ENCODE measurements around the gene GABRA5.
"Not testable (repeated sequence)": the region's sequence is repeated elsewhere in the genome, so short reads cannot be mapped to it uniquely, and the experiment has no call there.

The GABRA5 gene

DNA sequence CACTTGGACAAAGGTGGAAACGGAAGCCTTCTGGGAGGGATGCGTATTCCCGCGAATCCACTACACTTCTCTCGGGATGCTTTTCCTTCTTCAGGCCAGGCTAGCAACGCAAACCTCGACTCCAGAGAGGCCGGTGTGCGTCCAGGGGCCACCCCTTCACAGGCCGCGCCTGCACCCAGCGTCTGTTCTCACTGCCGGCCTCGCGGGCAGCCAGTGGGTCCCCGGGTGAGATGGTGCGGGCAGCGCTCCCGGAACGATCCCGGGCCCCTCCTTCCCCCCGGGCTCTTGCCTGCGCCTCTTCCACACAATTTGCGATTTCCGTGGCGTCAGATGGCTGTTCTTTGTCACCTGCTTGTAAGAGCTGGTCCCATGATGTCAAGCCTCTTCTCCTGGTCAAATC is 27.3 kb downstream of the GABRA5 start:
- Histone ChIP-seq H3K9ac (ENCODE audit: low read length) (no peak overlapping the region), H3K27me3 (ENCODE audit: control insufficient read depth, insufficient read depth, low read length) (no peaks in the 10 kb centered on the region), H3K4me3 (ENCODE audit: low read length) (no peak overlapping the region), H3K36me3 (ENCODE audit: control insufficient read depth, insufficient read depth, low read length) (no peaks in the 10 kb centered on the region), H3K27ac (ENCODE audit: low read depth, low read length) (no peak overlapping the region), H3K4me1 (ENCODE audit: control insufficient read depth, insufficient read depth, low read length) (no peaks in the 10 kb centered on the region)

DNA sequence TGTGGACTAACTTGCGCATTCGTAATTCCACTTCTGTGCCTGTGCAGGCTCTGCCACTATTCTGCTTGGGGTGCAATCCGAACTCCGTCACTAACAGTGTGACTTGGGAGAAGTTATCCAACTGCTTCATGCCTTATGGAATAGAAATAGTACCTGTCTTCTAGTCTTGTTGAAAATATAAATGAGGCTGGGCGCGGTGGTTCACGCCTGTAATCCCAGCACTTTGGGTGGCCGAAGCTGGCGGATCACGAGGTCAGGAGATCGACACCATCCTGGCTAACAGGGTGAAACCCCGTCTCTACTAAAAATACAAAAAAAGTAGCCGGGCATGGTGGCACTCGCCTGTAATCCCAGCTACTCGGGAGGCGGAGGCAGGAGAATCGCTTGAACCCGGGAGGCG is 28.5 kb downstream of the GABRA5 start:
- not testable (repeated sequence) for H3K4me3 ChIP-seq (ENCODE audit: low read length); H3K4me1 ChIP-seq (ENCODE audit: control insufficient read depth, insufficient read depth, low read length); H3K9ac ChIP-seq (ENCODE audit: low read length); H3K27me3 ChIP-seq (ENCODE audit: control insufficient read depth, insufficient read depth, low read length); H3K36me3 ChIP-seq (ENCODE audit: control insufficient read depth, insufficient read depth, low read length); H3K27ac ChIP-seq (ENCODE audit: low read depth, low read length)

DNA sequence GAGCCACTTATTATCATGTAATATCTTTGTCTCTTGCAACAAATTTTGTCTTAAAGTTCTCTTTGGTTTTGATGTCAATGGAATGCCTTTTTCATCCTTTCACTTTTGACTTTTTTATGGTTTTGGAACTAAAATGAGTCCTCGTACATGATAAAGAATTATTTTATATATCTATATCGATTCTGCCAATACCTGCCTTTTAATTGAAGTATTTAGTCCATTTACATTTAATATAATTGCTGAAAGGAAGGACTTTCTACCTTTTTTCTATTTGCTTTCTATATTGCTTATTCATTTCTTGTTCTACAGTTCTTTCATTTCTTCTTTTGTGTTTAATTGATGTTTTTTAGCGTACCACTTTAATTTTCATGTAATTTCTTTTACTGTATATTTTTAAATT is 32.8 kb downstream of the GABRA5 start:
- Histone ChIP-seq H3K9ac (ENCODE audit: low read length) (no peak overlapping the region), H3K27me3 (ENCODE audit: control insufficient read depth, insufficient read depth, low read length) (no peaks in the 10 kb centered on the region), H3K27ac (ENCODE audit: low read depth, low read length) (no peak overlapping the region)

DNA sequence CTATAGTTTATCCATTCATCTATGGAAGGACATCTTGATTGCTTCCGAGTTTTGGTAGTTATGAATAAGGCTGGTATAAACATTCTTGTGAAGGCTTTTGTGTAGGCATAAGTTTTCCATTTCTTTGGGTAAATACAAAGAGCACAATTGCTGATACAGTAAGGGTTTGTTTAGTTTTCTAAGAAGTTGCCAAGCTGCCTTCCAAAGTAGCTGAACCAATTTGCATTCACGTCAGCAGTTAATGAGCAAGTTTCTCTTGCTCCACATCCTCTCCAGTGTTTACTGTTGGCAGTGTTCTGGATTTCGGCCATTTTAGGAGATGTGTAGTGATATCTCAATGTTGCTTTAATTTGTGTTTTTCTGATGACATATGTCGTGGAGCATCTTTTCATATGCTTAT is 34.2 kb downstream of the GABRA5 start:
- Histone ChIP-seq H3K27ac (ENCODE audit: low read depth, low read length) (no peak overlapping the region), H3K4me1 (ENCODE audit: control insufficient read depth, insufficient read depth, low read length) (no peaks in the 10 kb centered on the region)

More for the DNA sequence above, 32.8 kb downstream of the GABRA5 start:
- Histone ChIP-seq H3K4me3 (ENCODE audit: low read length) (no peak overlapping the region), H3K36me3 (ENCODE audit: control insufficient read depth, insufficient read depth, low read length) (no peaks in the 10 kb centered on the region), H3K4me1 (ENCODE audit: control insufficient read depth, insufficient read depth, low read length) (no peaks in the 10 kb centered on the region)

DNA sequence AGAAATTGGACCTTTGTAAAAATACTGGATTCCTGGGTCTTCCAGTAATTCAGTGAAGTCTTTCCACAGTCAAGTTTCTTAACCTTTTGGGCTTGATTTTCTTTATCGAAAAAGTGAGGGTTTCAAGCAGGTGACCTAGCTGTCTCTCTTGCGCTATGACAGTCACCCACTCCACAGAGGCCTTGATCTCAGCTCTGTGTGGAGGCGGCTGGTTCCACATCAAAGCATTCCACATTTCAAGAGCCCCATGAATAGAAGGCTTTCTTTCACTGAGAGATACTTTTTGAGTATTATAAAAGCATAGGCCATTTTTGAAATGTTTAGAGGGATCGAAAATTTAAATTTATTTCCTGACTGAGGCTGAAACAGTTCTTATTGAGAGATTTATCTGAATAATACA is 43.9 kb downstream of the GABRA5 start:
- Histone ChIP-seq H3K9ac (ENCODE audit: low read length) (no peak overlapping the region), H3K27me3 (ENCODE audit: control insufficient read depth, insufficient read depth, low read length) (no peaks in the 10 kb centered on the region), H3K27ac (ENCODE audit: low read depth, low read length) (no peak overlapping the region), H3K4me1 (ENCODE audit: control insufficient read depth, insufficient read depth, low read length) (no peaks in the 10 kb centered on the region), H3K4me3 (ENCODE audit: low read length) (no peak overlapping the region), H3K36me3 (ENCODE audit: control insufficient read depth, insufficient read depth, low read length) (no peaks in the 10 kb centered on the region)

More for the DNA sequence above, 34.2 kb downstream of the GABRA5 start:
- Histone ChIP-seq H3K4me3 (ENCODE audit: low read length) (no peak overlapping the region), H3K36me3 (ENCODE audit: control insufficient read depth, insufficient read depth, low read length) (no peaks in the 10 kb centered on the region), H3K27me3 (ENCODE audit: control insufficient read depth, insufficient read depth, low read length) (no peaks in the 10 kb centered on the region), H3K9ac (ENCODE audit: low read length) (no peak overlapping the region)

DNA sequence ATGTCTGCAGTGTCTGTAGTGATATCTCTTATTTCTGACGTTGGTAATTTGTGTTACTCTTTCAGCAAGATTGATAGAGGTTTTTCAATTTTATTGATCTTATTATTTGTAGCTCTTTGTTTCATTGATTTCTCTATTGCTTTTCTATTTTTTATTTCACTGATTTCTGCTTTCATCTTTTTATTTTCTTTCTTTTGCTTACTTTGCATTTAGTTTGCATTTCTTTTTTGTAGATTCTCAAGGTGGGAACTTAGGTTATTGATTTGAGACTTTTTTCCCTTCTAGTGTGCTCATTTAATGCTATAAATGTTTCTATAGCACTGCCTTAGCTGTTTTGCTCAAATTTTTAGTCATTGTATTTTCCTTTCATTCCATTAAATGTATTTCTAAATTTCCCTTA is 54.6 kb downstream of the GABRA5 start:
- Histone ChIP-seq H3K4me3 (ENCODE audit: low read length) (no peak overlapping the region), H3K27me3 (ENCODE audit: control insufficient read depth, insufficient read depth, low read length) (no peaks in the 10 kb centered on the region), H3K27ac (ENCODE audit: low read depth, low read length) (no peak overlapping the region), H3K36me3 (ENCODE audit: control insufficient read depth, insufficient read depth, low read length) (no peaks in the 10 kb centered on the region), H3K4me1 (ENCODE audit: control insufficient read depth, insufficient read depth, low read length) (no peaks in the 10 kb centered on the region), H3K9ac (ENCODE audit: low read length) (no peak overlapping the region)

DNA sequence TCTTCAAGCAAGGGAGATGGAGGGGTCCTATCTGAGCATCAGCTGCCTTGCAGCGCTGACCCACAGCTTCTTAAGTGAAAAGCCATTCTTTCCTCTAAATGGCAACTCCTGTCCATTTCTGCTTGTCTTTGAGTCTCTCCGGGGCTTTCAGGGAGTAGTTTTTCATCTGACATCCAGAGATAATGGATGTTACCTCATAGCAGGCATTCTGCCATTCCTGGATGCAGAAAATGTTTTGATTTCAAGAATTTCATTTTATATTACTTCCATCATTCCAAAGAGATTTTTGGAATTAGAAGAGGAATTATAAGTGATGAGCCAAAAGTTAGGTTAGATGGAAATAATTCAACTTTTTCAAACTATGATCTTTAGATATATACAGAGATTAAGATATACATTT is 59.2 kb downstream of the GABRA5 start:
- Histone ChIP-seq H3K9ac (ENCODE audit: low read length) (no peak overlapping the region), H3K27me3 (ENCODE audit: control insufficient read depth, insufficient read depth, low read length) (no peaks in the 10 kb centered on the region), H3K4me3 (ENCODE audit: low read length) (no peak overlapping the region), H3K4me1 (ENCODE audit: control insufficient read depth, insufficient read depth, low read length) (no peaks in the 10 kb centered on the region), H3K27ac (ENCODE audit: low read depth, low read length) (no peak overlapping the region), H3K36me3 (ENCODE audit: control insufficient read depth, insufficient read depth, low read length) (no peaks in the 10 kb centered on the region)

DNA sequence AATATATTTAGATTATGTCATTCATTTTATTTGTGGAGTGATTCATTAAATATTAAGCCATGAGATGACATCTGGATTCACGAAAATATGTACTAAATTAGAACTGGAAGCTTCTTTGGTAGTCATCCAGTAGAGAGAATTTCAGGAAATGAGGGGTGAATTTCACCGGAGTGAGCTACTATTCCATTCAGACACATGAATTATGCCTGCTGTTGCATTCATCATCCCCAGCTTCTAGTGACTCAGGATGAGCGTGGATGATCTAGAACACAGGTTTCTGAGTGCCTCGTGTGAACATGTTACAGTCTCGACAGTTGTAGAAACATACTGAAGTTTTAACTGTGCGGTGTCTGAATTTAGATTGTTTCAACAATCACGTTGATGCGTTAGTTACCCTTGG is 61.2 kb downstream of the GABRA5 start:
- no peaks in the 10 kb centered on the region for H3K27me3 ChIP-seq (ENCODE audit: control insufficient read depth, insufficient read depth, low read length)
- H3K4me1 ChIP-seq (ENCODE audit: control insufficient read depth, insufficient read depth, low read length) = no peaks in the 10 kb centered on the region
- no peak overlapping the region for H3K27ac ChIP-seq (ENCODE audit: low read depth, low read length)
- H3K36me3 ChIP-seq (ENCODE audit: control insufficient read depth, insufficient read depth, low read length) = no peaks in the 10 kb centered on the region
- H3K4me3 ChIP-seq (ENCODE audit: low read length) = no peak overlapping the region
- no peak overlapping the region for H3K9ac ChIP-seq (ENCODE audit: low read length)

DNA sequence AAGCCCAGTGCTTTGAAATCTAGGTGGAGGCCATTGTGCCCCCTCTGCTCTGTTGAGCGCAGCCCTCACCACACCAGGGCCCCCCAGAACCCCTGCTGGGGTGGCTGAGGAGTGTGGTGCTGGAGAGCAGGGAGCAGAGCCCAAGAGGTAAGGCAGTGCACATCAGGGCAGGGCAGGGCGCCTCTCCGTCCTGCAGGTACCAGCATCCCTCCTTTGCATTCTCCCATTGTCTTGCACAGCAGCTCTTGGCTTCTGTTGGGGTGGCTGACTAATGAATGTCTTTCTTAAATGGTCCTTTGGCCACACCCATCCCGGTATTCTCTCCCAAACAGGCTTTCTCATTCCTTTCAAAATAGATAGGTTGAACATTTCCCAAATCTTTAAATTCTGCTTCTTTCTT is 62.7 kb downstream of the GABRA5 start:
- H3K36me3 ChIP-seq (ENCODE audit: control insufficient read depth, insufficient read depth, low read length) = no peaks in the 10 kb centered on the region
- H3K27me3 ChIP-seq (ENCODE audit: control insufficient read depth, insufficient read depth, low read length) = no peaks in the 10 kb centered on the region
- H3K4me3 ChIP-seq (ENCODE audit: low read length) = no peak overlapping the region

DNA sequence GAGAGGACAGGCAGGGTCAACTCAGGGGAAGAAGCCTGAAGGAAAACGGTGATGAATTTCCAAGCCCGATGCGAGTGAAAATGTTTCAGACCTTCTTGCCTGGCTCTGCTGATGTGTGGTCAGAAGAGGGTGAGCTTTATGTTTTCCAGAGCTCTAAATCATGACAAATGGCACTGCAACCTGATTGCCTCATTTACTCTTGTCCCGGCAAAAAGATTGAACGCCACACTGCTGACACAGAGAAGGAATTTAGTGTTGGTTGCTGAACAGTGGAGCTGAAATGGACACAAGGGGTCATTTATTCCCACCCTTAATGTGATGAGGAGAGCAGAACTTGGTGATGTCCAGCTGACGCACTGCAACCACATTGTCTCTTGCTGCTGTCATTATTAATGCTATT is 68.0 kb downstream of the GABRA5 start:
- Histone ChIP-seq H3K9ac (ENCODE audit: low read length) (no peak overlapping the region), H3K27ac (ENCODE audit: low read depth, low read length) (no peak overlapping the region), H3K4me1 (ENCODE audit: control insufficient read depth, insufficient read depth, low read length) (no peaks in the 10 kb centered on the region), H3K36me3 (ENCODE audit: control insufficient read depth, insufficient read depth, low read length) (no peaks in the 10 kb centered on the region), H3K4me3 (ENCODE audit: low read length) (no peak overlapping the region), H3K27me3 (ENCODE audit: control insufficient read depth, insufficient read depth, low read length) (no peaks in the 10 kb centered on the region)

More for the DNA sequence above, 62.7 kb downstream of the GABRA5 start:
- H3K9ac ChIP-seq (ENCODE audit: low read length) = no peak overlapping the region
- H3K27ac ChIP-seq (ENCODE audit: low read depth, low read length) = no peak overlapping the region
- no peaks in the 10 kb centered on the region for H3K4me1 ChIP-seq (ENCODE audit: control insufficient read depth, insufficient read depth, low read length)

DNA sequence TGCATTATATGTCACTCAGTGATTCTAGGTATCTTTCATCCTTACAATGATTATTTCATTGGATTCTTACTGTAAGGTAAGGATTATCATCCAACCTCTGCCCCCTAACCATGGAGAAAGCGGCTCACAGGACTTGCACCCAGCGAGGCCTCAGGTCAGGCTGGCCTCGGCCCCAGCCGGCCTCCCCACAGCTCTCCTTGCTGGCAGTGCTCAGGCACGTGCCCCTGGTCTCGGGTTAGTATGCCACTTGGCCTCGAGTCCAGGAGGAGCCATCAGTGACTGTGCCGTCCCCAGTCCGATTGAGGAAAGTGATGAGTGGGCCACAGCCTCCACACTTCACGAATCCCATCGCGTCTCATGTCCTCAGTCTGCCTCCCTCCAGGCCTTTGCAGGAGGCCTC is 68.5 kb downstream of the GABRA5 start:
- H3K36me3 ChIP-seq (ENCODE audit: control insufficient read depth, insufficient read depth, low read length) = no peaks in the 10 kb centered on the region
- H3K4me3 ChIP-seq (ENCODE audit: low read length) = no peak overlapping the region
- H3K27ac ChIP-seq (ENCODE audit: low read depth, low read length) = no peak overlapping the region
- no peak overlapping the region for H3K9ac ChIP-seq (ENCODE audit: low read length)
- H3K4me1 ChIP-seq (ENCODE audit: control insufficient read depth, insufficient read depth, low read length) = no peaks in the 10 kb centered on the region
- H3K27me3 ChIP-seq (ENCODE audit: control insufficient read depth, insufficient read depth, low read length) = no peaks in the 10 kb centered on the region

DNA sequence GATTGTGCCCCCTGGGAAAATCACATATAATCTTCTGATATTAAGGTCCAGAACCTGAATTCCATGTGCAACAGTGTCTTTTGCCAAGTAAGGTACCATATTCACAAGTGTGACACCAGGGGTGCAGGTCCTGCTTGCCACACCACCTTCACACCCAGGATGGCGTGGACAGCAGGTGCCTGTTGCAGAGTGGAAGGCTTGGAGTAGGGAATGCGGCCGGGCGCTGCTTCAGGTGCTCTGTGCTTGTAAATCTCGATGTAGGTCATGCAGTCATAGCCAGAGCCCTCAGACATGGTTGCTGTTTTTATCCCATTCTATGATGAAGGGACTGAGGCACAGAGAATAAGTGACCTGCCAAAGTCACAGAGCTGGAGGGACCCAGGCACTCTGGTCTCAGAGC is 69.6 kb downstream of the GABRA5 start:
- no peaks in the 10 kb centered on the region for H3K36me3 ChIP-seq (ENCODE audit: control insufficient read depth, insufficient read depth, low read length)
- no peak overlapping the region for H3K27ac ChIP-seq (ENCODE audit: low read depth, low read length)
- H3K27me3 ChIP-seq (ENCODE audit: control insufficient read depth, insufficient read depth, low read length) = no peaks in the 10 kb centered on the region
- no peak overlapping the region for H3K4me3 ChIP-seq (ENCODE audit: low read length)
- no peak overlapping the region for H3K9ac ChIP-seq (ENCODE audit: low read length)
- no peaks in the 10 kb centered on the region for H3K4me1 ChIP-seq (ENCODE audit: control insufficient read depth, insufficient read depth, low read length)

DNA sequence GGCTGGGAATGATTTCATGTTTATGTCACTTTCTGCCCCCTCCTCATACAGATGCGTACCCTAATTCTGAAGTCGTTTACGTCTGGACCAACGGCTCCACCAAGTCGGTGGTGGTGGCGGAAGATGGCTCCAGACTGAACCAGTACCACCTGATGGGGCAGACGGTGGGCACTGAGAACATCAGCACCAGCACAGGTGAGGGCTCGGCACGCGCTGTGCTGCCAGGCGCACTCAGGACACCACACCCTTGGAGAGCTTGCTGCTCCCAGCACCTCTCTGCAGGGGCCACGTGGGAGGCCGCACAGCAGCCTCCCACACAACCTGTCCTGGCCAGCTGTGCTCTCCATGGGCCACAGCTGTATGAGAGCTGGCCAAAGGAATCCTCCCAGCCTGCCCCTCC is 70.3 kb downstream of the GABRA5 start:
- H3K36me3 ChIP-seq (ENCODE audit: control insufficient read depth, insufficient read depth, low read length) = no peaks in the 10 kb centered on the region
- H3K27ac ChIP-seq (ENCODE audit: low read depth, low read length) = no peak overlapping the region
- H3K4me3 ChIP-seq (ENCODE audit: low read length) = no peak overlapping the region
- no peaks in the 10 kb centered on the region for H3K4me1 ChIP-seq (ENCODE audit: control insufficient read depth, insufficient read depth, low read length)
- H3K9ac ChIP-seq (ENCODE audit: low read length) = no peak overlapping the region
- H3K27me3 ChIP-seq (ENCODE audit: control insufficient read depth, insufficient read depth, low read length) = no peaks in the 10 kb centered on the region

DNA sequence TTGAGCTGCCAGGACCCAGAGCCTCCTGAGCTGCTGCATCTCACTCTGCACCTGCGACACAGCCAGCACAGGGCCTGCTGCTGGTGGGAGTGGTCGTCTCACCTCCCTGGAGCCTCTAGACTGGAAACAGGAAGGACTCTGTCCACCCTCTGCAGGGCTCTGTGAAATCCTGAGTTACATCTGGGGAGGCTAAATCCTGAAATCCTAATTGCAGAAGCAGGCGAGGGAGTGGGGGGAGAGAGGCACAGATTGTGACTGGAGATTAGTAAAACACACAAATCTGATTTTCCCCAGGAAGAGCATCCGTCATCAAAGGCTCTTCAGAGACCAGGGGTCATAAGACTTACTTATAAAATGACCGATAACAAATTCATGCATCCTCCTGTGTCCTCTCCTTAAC is 72.5 kb downstream of the GABRA5 start:
- Histone ChIP-seq H3K36me3 (ENCODE audit: control insufficient read depth, insufficient read depth, low read length) (no peaks in the 10 kb centered on the region), H3K4me3 (ENCODE audit: low read length) (no peak overlapping the region), H3K9ac (ENCODE audit: low read length) (no peak overlapping the region), H3K27me3 (ENCODE audit: control insufficient read depth, insufficient read depth, low read length) (no peaks in the 10 kb centered on the region), H3K27ac (ENCODE audit: low read depth, low read length) (no peak overlapping the region), H3K4me1 (ENCODE audit: control insufficient read depth, insufficient read depth, low read length) (no peaks in the 10 kb centered on the region)
